Astrocyte of the spinal cord (primary cell): Measurements from ENCODE around the gene GRID1.

Source experiments
- DNase-seq: peaks from one replicate; pipeline ENCODE4 v3.0.0; 2011; ENCODE audit warnings: low read depth, low spot score
- H3K4me3 ChIP-seq: 2 replicates; pipeline ENCODE4 v1.5.1; 2011; ENCODE audit warnings: low read depth, mild to moderate bottlenecking, low read length, moderate library complexity
- in situ Hi-C: cut with HindIII; loops from 2 replicates; pipeline ENCODE4 v1.10.0; 2017; ENCODE audit warnings: low sequenced_read_pairs
- TF ChIP-seq, protein P1 (sequence below): IDR thresholded peaks from 2 replicates; pipeline ENCODE4 v1.5.1; 2012; ENCODE audit warnings: low read depth, mild to moderate bottlenecking, low read length, inconsistent platforms

GRID1 gene

DNA sequence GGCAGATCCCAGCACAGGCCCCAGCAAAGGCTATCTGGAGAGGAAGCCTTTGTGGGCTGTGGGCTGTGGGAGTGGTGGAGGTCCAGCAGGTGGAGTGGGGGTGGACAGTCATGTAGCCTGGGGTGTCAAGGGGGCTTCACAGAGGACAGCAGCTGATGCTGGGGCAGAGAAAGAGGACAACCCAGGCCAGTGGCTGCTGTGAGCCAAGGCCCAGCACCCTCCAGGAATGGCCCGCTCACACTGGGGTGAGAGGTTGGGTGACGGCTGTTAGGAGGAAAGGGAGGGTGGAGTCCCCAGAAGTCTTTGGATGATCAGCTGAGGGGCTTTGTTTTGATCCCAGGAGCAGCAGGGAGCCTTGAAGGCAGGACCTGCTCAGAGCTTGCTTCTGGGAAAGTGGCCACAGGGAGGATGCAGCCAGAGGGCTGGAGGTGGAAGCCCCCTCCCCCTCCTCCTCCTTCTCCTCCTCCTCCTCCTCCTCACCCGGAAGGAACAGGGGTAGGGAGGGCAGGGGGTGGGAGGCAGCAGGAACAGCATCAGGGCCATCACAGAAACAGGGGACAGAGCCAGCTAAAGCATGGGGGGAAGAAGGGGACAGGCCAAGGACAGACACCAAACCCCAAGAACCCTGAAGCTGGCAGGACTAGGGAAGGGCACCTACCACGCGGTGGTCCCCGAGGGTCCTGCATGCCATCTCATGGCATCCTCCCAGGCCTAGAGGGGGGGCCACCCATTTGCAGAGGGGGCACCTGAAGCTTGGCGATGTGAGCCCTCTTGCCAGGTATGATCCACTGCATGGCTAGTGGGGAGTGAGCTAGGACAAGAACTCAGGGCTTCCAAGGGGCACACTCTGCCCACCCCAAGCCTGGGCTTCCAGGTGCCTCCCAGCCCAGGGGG is 144.9 kb downstream of the GRID1 start:
- in situ Hi-C loops: no loop called here
- TF ChIP-seq, protein P1, sequence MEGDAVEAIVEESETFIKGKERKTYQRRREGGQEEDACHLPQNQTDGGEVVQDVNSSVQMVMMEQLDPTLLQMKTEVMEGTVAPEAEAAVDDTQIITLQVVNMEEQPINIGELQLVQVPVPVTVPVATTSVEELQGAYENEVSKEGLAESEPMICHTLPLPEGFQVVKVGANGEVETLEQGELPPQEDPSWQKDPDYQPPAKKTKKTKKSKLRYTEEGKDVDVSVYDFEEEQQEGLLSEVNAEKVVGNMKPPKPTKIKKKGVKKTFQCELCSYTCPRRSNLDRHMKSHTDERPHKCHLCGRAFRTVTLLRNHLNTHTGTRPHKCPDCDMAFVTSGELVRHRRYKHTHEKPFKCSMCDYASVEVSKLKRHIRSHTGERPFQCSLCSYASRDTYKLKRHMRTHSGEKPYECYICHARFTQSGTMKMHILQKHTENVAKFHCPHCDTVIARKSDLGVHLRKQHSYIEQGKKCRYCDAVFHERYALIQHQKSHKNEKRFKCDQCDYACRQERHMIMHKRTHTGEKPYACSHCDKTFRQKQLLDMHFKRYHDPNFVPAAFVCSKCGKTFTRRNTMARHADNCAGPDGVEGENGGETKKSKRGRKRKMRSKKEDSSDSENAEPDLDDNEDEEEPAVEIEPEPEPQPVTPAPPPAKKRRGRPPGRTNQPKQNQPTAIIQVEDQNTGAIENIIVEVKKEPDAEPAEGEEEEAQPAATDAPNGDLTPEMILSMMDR: no peak
- no peak overlapping the region for H3K4me3 ChIP-seq
- no peak for DNase-seq

DNA sequence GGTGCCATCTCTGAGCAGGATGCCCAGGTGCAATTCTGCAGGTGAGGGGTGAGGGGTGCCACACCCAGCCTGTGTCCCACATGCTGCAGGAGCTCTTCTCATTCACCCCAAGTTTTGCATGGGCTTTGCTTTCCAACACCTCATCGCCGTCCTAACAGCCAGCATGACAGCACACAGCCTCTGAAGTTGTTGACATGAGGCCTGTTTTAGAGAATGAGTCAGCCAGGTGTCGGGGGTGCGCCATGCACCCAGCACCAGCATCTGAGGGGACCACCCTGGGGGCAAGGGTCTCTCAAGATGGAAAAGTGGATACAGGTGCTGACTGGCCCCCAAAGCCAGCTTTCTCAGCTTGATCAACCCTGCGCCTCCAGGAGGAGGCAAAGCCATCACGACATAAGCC is 146.0 kb downstream of the GRID1 start:
- DNase-seq: no peak
- no peak overlapping the region for H3K4me3 ChIP-seq
- TF ChIP-seq, protein P1: no peak
- in situ Hi-C loops: no loop called here

DNA sequence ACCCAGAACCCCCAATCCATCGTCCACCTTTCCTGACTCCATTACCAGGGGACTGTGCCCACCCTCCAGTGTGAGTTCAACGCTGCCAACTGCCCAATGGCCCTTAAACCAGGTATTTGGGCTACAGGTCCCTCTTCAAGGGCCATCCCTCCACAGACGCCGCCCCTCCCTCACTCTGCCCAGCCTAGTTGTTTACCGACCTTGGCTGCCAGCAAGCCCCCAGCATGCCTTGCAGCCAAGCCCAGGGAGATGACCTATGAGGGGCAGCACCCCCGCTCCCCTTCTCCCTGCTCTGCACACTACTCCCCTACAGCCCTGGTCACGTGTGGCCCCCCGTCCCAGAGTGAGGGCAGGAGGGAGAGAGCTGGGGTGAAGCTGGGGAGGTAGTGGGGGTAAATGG is 147.3 kb downstream of the GRID1 start:
- DNase-seq: no peak
- TF ChIP-seq, protein P1: no peak
- H3K4me3 ChIP-seq: no peak overlapping the region
- in situ Hi-C loops: no loop called here

DNA sequence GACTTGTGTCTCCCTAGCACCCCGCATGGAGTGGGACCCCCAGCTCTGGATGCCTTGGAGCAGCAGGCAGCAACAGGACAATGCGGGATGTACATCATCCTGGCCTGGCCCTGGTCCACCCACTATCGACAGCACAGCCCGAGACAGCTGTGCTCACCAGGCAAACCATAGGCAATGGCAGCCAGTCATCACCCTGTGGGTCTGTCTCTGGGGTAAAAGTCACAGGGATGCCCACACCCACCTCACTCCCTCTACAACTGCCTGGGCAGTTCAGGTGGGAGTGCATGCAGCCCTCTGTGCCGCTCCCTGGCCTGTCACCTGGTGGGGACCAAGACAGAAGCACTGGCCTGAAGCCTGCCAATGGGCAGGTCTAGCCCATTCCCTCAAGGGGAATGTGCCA is 147.8 kb downstream of the GRID1 start:
- no peak for DNase-seq
- in situ Hi-C loops: no loop called here
- H3K4me3 ChIP-seq: no peak overlapping the region
- TF ChIP-seq, protein P1: no peak

DNA sequence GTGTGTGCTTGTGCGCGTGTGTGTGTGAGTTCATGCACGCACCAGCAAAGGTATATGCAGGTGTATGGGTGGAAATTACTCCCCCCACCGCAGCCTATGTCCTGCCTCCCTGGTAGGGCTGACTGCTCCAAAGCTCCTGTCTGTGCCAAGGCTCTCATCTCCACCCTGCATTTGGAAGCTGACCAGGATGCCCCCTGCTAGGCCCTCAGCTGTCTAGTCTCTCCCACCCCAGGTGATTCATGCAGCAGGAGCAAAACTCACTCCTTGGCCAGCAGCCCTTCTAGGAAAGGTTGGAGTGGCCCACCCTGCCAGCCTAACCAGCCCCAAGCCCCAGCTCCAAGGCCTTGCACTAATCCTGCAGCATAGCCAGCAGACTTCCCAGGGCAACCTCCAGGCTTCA is 148.4 kb downstream of the GRID1 start:
- TF ChIP-seq, protein P1: no peak

DNA sequence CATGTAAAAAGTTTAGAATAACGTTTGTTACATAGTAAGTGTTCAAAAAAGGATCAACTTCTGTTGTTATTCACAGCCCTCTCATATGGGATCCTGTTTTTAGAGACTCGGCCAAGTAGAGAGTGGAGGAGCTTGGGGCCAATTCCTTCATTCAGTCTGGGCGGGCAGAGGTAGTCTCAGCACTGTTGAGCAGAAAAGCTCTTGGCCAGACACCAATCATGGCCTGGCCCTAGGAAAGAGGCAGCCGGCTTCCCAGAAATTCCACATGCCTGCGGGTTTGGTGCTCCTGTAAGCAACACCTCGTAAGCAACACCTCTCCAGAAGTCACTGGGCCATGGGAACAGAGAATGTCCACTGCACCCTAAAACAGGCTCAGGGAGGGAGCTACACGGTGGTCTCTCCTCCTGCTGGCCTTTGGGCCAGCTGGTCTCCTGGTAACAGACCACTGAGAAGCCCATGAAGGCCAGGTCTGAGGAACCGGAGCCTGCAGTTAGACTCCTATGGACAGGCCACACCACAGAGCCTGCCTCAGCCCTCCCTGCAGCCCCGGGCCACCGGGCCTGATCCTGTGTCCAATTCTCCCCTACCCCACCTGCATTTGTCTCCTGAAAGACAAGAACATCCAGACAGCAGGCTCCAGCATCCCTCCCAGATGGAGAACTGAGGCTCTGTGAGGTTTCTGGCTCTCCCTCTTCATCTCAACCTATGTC is 149.1 kb downstream of the GRID1 start:
- H3K4me3 ChIP-seq: no peak overlapping the region
- in situ Hi-C loops: no loop called here
- TF ChIP-seq, protein P1: no peak
- no peak for DNase-seq

More for the DNA sequence above, 148.4 kb downstream of the GRID1 start:
- H3K4me3 ChIP-seq: no peak overlapping the region
- in situ Hi-C loops: no loop called here
- DNase-seq: no peak
